Keratinocyte (primary cell): Measurements from ENCODE around the gene SS18L1. TPM values are rescaled to one million over a fixed set of nuclear protein-coding genes. Genes with fewer than 3 reads are reported as not detected.

Experiments used
- DNase-seq: peaks from one replicate; pipeline ENCODE4 v3.0.0-alpha.2; 2011; ENCODE audit warnings: low read depth, missing footprints, low spot score
- FAIRE-seq: peaks from 2 replicates; lab custom pipeline; 2011; peaks lifted over from hg19 to GRCh38; lab: Jason Lieb, UNC
- H2AFZ ChIP-seq: 2 replicates; pipeline ENCODE4 v1.6.0; 2012; ENCODE audit warnings: low read length, control low read depth, inconsistent platforms; ENCODE audit not compliant: control insufficient read depth
- H3K27ac ChIP-seq: 2 replicates; pipeline ENCODE4 v1.5.1; 2011; ENCODE audit warnings: low read length; ENCODE audit not compliant: control insufficient read depth, insufficient read depth
- H3K27me3 ChIP-seq: 3 replicates; pipeline ENCODE4 v1.6.0; 2011; ENCODE audit warnings: low read length; ENCODE audit not compliant: control insufficient read depth, insufficient read depth; ENCODE audit errors: extremely low read depth
- H3K36me3 ChIP-seq, 2 experiments: 2 replicates in 1 of 2; 3 replicates in 1 of 2; pipeline ENCODE4 v1.5.1; 2011; ENCODE audit warnings: low read length in 2 of 2, mild to moderate bottlenecking in 1 of 2; ENCODE audit not compliant: control insufficient read depth in 2 of 2, insufficient read depth in 2 of 2; ENCODE audit errors: extremely low read depth in 1 of 2
- H3K4me1 ChIP-seq: 3 replicates; pipeline ENCODE4 v1.5.1; 2011; ENCODE audit warnings: low read length; ENCODE audit not compliant: control insufficient read depth, insufficient read depth; ENCODE audit errors: extremely low read depth
- H3K4me2 ChIP-seq: 3 replicates; pipeline ENCODE4 v1.6.0; 2011; ENCODE audit warnings: low read depth, low read length; ENCODE audit not compliant: control insufficient read depth, insufficient read depth; ENCODE audit errors: extremely low read depth
- H3K4me3 ChIP-seq, 3 experiments: fragments of 200-600 bp in 1 of 3; sonication (generic) in 1 of 3; 2 replicates in 2 of 3; 3 replicates in 1 of 3; pipeline ENCODE4 v1.5.1; 2011 to 2016; ENCODE audit warnings: low read length in 3 of 3, mild to moderate bottlenecking in 3 of 3, control low read depth in 2 of 3, inconsistent platforms in 1 of 3, low read depth in 1 of 3, mixed read lengths in 1 of 3, mixed run types in 1 of 3, moderate library complexity in 1 of 3; ENCODE audit not compliant: control insufficient read depth in 2 of 3, insufficient read depth in 2 of 3; ENCODE audit errors: extremely low read depth in 1 of 3
- H3K79me2 ChIP-seq: 2 replicates; pipeline ENCODE4 v1.6.0; 2012; ENCODE audit warnings: low read length; ENCODE audit not compliant: control insufficient read depth, insufficient read depth
- H3K9ac ChIP-seq: 3 replicates; pipeline ENCODE4 v1.6.0; 2011; ENCODE audit warnings: low read length; ENCODE audit not compliant: control insufficient read depth, insufficient read depth; ENCODE audit errors: extremely low read depth
- H3K9me1 ChIP-seq: 3 replicates; pipeline ENCODE4 v1.6.0; 2011; ENCODE audit warnings: low read length; ENCODE audit not compliant: control insufficient read depth, insufficient read depth; ENCODE audit errors: extremely low read depth
- H3K9me3 ChIP-seq: 2 replicates; pipeline ENCODE4 v1.5.1; 2012; ENCODE audit warnings: low read depth, low read length; ENCODE audit not compliant: control insufficient read depth
- H4K20me1 ChIP-seq: 3 replicates; pipeline ENCODE4 v1.6.0; 2011; ENCODE audit warnings: low read length; ENCODE audit not compliant: control insufficient read depth, insufficient read depth; ENCODE audit errors: extremely low read depth
- CTCF ChIP-seq, 3 experiments: IDR thresholded peaks in 1 of 3; conservative IDR thresholded peaks in 1 of 3; optimal IDR thresholded peaks in 1 of 3; 2 replicates in 2 of 3; 3 replicates in 1 of 3; pipeline versions ENCODE3 to v1.5.1; 2011; ENCODE audit warnings: low read length in 3 of 3, mild to moderate bottlenecking in 3 of 3, moderate library complexity in 2 of 3, control low read depth in 1 of 3, inconsistent platforms in 1 of 3; ENCODE audit not compliant: insufficient read depth in 2 of 3; ENCODE audit errors: extremely low read depth in 1 of 3
- EZH2 ChIP-seq: IDR thresholded peaks from one replicate; pipeline ENCODE4 v1.6.1; 2012; ENCODE audit warnings: inconsistent platforms, mild to moderate bottlenecking, low read length, moderate library complexity
- dilution Hi-C: fragments of 300-500 bp; cut with MboI; formaldehyde crosslinking; loops from one replicate; pipeline ENCODE4 v1.7.0; 2020; ENCODE audit warnings: low sequenced_read_pairs; ENCODE audit not compliant: extremely low pct_ligation_motif_present
- polyA plus RNA-seq, 5 experiments: library from polyadenylated mRNA; depleted of rRNA in 3 of 5; stranded (reverse) in 3 of 5; stranded (forward) in 1 of 5; unstranded in 1 of 5; fragments of >200 nt; gene quantifications; 1 replicate in 1 of 5; 2 replicates in 3 of 5; 3 replicates in 1 of 5; pipeline versions ENCODE4 v1.2.1 to v1.2.3, GENCODE V29; 2011 to 2012; ENCODE audit warnings: missing spikeins in 2 of 5, low read depth in 1 of 5, low replicate concordance in 1 of 5

SS18L1 gene
- polyA plus RNA-seq, 1 donor (not counting 4 experiments of a cell fraction or from before 2014, with no cell fraction given) = 9.4 TPM

- Histone ChIP-seq H3K4me2 (peak overlapping the region; percentile 98), H3K79me2 (peaks cover 86% of the 10 kb centered on the region), H3K9me3 (no peaks in the 10 kb centered on the region), H3K4me1 (peaks cover 28% of the 10 kb centered on the region), H3K36me3 (peaks cover 15 to 22% of the 10 kb centered on the region in 2 experiments), H3K9ac (peak overlapping the region; percentile 87), H3K9me1 (peaks cover 21% of the 10 kb centered on the region), H3K27ac (peak overlapping the region; percentile 25), H2AFZ (peak overlapping the region; percentile 23), H3K27me3 (no peaks in the 10 kb centered on the region), H3K4me3 (peak overlapping the region; percentile 70 to 75 (median 72)), H4K20me1 (peaks cover 50% of the 10 kb centered on the region)
- dilution Hi-C loops = no loop called here
- FAIRE-seq (no peak), DNase-seq (no peak)
- TF ChIP-seq CTCF (optimal IDR thresholded peaks at IDR 0.05 in 1 of 3, IDR thresholded peaks at IDR 0.05 in 1 of 3, conservative IDR thresholded peaks at IDR 0.05 in 1 of 3; ENCODE audit: extremely low read depth in 1 of 3, insufficient read depth in 2 of 3, low read length in 3 of 3) = no peak
- no peak for TF ChIP-seq EZH2
Observed at GRCh38 chr20:62143957-62144825, 622 bp downstream of the SS18L1 start.

- Histone ChIP-seq H3K27me3 (no peaks in the 10 kb centered on the region), H3K9ac (no peak overlapping the region), H2AFZ (no peak overlapping the region), H3K79me2 (peaks cover 80% of the 10 kb centered on the region), H4K20me1 (peaks cover 56% of the 10 kb centered on the region), H3K9me3 (no peaks in the 10 kb centered on the region), H3K9me1 (peaks cover 26% of the 10 kb centered on the region), H3K4me3 (no peak overlapping the region), H3K4me1 (peaks cover 42% of the 10 kb centered on the region), H3K27ac (no peak overlapping the region), H3K36me3 (peaks cover 7 to 9% of the 10 kb centered on the region in 2 experiments), H3K4me2 (no peak overlapping the region)
- dilution Hi-C loops = no loop called here
- FAIRE-seq (no peak), DNase-seq (no peak)
- no peak for TF ChIP-seq CTCF (optimal IDR thresholded peaks at IDR 0.05 in 1 of 3, IDR thresholded peaks at IDR 0.05 in 1 of 3, conservative IDR thresholded peaks at IDR 0.05 in 1 of 3; ENCODE audit: extremely low read depth in 1 of 3, insufficient read depth in 2 of 3, low read length in 3 of 3)
- TF ChIP-seq EZH2 = no peak
Observed at GRCh38 chr20:62145688-62146018, 2.1 kb downstream of the SS18L1 start.
